ENCODE results near the gene PLEKHO2.
A peak's percentile ranks its signal among the peaks of the same experiment; 100 is the strongest.
"Not testable (repeated sequence)": the region's sequence is repeated elsewhere in the genome, so short reads cannot be mapped to it uniquely, and the experiment has no call there.

Gene PLEKHO2, protein sequence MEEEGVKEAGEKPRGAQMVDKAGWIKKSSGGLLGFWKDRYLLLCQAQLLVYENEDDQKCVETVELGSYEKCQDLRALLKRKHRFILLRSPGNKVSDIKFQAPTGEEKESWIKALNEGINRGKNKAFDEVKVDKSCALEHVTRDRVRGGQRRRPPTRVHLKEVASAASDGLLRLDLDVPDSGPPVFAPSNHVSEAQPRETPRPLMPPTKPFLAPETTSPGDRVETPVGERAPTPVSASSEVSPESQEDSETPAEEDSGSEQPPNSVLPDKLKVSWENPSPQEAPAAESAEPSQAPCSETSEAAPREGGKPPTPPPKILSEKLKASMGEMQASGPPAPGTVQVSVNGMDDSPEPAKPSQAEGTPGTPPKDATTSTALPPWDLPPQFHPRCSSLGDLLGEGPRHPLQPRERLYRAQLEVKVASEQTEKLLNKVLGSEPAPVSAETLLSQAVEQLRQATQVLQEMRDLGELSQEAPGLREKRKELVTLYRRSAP

DNA sequence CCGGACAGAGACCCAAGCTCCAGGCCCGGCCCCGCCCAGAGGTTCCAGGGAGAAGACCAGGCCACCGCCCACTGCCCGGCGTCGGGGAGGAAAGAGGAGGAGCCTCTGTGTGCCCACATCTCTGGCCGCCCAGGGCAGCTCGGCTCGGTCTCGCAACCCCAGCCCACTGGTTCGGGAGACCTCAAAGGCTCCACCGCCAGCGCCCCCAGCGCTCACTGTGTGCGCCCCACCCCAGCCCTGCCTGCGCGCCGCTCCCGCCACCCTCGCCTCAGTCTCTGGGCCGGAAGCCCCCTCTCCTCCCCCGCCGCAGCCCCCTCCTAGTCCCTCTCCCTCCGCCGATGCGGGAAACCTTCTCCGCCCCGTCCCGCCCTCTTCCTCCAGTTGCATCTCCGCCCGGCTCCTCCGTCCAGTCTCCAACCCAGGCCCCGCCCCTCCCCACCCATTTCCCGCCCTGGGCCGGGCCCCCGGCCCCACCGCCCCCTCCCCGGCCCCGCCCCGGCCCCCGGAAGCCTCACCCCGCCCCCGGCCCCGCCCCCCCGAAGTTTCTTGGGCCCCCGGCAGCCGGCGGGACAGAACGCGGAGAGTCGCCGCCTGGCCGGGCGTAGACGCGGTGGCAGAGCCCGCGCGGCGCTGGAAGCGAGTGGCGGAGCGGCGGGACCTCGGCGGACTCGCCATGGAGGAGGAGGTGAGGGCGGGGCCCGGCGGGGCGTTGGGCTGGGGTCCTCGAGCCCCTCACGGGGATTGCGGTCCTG lies at the start of gene PLEKHO2:
PLEKHO2 (plus strand) TSS at position 572 of the 752 bp plus-strand sequence; CDS start at position 674, 102 bp downstream.
- peak; percentile 97 for DNase-seq (ENCODE audit: low spot score)

DNA sequence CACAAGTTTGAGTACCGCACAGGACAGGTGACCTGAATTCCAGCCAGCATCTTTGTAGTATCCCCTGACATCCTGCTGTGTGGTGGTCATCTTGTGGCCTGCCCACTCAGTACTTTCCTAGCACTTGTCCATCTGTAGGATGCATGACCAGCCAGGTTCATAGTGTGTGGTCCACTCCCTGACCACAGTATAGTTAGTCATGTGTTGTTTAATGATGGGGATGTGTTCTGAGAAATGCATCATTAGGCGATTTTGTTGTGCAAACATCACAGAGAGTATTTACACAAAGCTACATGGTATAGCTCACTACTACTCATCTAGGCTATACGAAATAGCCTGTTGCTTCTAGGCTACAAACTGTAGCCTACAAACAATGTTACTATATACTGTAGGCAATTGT lies 49.4 kb upstream of the PLEKHO2 start:
- no peak for DNase-seq (ENCODE audit: low spot score)

DNA sequence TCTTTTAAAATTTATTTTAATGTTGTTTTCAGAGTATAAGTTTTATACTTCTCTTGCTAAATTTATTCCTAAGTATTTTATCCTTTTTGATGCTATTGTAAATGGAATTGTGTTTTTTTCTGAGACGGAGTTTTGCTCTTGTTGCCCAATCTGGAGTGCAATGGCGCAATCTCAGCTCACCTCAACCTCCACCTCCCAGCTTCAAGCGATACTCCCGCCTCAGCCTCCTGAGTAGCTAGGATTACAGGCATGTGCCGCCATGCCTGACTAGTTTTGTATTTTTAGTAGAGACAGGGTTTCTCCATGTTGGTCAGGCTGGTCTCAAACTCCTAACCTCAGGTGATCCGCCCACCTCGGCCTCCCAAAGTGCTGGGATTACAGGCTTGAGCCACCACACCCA lies 46.4 kb upstream of the PLEKHO2 start:
- DNase-seq (ENCODE audit: low spot score), result not testable (repeated sequence)

DNA sequence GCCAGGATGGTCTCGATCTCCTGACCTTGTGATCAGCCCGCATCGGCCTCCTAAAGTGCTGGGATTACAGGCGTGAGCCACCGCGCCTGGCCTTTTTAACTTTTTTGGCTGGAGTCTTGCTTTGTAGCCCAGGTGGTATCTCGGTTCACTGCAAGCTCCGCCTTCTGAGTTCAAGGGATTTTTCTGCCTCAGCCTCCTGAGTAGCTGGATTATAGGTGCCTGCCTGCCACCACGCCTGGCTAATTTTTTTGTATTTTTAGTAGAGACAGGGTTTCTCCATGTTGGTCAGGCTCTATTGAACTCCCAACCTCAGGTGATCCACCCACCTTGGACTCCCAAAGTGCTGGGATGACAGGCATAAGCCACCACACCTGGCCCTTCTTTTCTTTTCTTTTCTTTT lies 45.8 kb upstream of the PLEKHO2 start:
- not testable (repeated sequence) for DNase-seq (ENCODE audit: low spot score)

DNA sequence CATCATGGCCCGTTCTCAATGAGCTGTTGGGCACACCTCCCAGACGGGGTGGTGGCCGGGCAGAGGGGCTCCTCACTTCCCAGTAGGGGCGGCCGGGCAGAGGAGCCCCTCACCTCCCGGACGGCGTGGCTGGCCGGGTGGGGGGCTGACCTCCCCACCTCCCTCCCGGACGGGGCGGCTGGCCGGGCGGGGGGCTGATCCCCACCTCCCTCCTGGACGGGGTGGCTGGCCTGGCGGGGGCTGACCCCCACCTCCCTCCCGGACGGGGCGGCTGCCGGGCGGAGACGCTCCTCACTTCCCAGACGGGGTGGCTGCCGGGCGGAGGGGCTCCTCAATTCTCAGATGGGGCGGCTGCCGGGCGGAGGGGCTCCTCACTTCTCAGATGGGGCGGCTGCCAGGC lies 42.8 kb upstream of the PLEKHO2 start:
- not testable (repeated sequence) for DNase-seq (ENCODE audit: low spot score)

DNA sequence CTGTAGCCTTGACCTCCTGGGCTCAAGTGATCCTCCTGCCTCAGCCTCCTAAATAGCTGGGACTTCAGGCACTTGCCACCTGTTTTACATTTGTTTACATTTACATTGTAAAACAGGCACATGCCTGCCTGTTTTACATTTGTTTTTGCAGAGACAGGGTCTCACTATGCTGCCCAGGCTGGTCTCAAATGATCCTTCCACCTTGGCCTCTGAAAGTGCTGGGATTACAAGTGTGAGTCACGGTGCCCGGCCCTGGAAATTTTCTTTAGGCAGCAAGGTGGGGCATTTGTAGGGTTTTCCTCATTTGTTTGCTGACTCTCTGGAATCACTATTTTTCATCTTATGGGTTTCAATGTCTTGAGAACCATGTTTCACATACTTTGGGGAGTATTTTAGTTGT lies 41.2 kb upstream of the PLEKHO2 start:
- no peak for DNase-seq (ENCODE audit: low spot score)

DNA sequence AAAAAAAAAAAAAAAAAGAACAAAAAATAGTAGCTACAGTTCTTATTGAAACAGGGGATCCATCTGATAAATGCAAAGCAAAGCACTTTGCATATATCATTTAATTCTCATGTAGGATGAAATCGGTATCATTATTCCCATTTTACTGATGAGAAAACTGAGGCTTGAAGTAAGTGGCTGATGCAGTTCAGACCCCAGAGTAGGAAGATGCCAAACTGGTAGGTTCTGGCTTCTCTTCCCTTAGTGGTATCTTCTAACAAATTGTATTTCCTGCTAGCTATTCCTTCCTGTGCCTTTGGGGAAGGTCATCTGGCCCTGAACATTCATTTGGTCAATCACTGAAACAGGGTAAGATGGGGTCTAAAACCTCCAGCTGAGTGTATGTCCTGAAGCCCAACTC lies 38.2 kb upstream of the PLEKHO2 start:
- DNase-seq (ENCODE audit: low spot score), result no peak

DNA sequence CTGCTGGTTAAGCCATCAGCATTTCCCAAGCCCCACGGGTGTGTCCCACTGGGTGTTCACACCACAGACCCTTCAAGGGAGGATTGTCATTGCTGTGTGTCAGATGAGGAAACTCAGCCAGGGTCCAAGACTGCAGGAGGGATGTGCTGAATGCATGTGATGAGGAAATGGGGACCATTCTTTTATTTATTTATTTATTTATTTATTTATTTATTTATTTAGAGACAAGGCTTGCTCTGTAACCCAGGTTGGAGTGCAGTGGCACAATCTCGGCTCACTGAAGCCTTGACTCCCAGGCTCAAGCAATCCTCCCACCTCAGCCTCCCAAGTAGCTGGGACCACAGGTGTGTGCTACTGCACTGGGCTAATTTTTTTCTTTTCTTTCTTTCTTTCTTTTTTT lies 37.1 kb upstream of the PLEKHO2 start:
- no peak for DNase-seq (ENCODE audit: low spot score)

DNA sequence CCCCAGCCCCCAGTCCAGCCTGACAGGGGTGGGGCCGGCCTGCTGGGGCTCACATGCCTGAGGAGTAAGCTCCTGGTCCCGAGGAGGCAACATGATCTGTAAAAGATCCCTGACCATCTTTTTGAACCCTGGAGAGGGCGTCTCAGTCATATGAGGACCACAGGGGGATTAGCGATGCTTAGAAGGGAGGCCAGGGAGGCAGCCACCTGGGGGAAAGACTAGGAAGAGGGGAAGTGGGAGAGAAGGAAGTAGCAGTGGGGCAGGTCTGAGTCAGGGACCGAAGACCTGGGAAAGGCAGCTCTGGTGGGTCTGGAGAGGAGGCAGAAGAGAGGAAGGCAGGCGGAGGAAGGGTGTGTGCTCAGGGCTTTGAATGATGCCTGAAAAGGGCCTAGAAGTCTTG lies 35.2 kb upstream of the PLEKHO2 start:
- no peak for DNase-seq (ENCODE audit: low spot score)

DNA sequence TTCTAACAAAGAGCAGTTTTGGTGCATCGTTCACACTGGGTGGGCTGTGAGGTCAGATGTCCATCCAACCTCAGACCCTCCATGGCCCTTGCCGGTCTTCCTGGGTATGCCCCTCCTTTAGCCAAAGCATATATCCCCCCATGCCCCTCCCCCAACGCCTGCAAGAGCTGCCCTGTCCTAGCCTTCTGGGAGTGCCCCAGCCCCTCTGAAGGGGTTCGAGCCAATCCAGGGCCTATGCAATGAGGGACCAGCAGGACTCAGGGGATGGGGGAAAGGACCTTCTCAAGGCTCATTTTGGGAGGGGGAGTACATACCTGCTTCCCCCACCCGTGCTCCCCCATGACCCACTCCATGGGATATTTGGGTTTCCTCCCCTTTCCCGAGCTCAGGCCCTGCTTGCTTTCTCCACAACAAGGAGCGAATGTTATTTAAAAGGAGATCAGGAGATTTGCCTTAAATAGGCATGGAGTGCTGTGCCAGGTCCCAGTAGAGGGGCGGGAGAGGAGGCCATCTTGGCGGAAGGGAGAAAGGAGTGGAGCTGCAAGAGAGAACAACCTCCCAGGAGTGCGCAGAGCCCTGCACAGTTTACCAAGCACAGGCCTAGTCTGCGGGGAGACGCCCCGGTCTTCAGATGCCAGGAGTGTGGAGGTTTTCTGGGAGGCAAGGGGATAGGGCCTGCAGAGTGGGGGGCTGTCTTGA lies 34.5 kb upstream of the PLEKHO2 start:
- no peak for DNase-seq (ENCODE audit: low spot score)

DNA sequence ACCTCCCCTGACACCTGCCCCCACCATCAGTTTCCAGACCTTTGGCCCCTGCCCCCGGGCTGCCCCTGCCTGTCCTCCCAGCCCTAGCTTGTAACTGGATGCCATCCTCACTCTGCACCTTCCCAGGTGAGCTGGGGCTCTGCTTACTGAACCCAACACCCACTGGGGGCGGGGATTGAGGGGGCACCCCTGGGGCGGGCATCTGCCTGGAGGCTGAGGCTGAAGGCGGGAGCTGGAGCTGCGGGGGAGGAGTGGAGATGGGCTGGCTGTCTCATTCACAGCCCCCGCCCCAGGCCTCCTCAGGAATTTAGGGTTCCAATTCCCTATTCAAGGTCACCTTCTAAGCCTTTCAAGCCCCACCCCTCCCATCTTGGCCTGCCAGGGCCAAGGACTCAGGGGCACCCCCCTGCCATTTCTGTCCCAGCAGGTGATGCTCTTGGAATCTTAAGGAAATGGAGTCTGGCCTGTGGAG lies 33.9 kb upstream of the PLEKHO2 start:
- no peak for DNase-seq (ENCODE audit: low spot score)

DNA sequence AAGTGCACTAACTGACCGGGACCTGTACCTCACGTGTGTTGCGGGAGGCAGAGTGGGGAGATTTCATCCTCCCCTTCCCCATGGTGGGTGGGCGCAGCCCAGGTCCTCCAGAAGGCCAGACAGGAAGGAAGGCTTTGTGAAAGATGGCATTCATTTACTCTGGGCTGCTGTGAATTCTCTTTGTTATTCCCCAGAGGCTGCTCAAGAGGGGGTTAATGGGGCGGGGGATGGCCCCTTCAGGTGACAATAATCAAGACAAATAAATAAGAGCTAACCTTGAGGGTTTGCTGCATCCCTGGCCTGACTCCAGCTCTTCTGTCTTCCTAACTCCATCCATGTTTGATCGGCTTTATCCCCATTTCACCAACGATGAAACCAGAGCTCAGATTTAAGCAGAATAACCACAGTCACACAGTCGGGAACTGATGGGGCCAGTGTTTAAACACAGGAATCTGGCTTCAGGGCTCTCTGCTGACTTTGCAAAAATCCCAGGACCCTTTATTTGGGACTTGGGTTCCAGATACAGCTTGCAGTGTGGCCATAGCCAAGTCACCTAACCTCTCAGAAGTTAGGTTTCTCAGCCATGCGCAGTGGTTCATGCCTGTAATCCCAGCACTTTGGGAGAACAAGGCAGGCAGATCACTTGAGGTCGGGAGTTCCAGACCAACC lies 32.8 kb upstream of the PLEKHO2 start:
- DNase-seq (ENCODE audit: low spot score), result no peak

DNA sequence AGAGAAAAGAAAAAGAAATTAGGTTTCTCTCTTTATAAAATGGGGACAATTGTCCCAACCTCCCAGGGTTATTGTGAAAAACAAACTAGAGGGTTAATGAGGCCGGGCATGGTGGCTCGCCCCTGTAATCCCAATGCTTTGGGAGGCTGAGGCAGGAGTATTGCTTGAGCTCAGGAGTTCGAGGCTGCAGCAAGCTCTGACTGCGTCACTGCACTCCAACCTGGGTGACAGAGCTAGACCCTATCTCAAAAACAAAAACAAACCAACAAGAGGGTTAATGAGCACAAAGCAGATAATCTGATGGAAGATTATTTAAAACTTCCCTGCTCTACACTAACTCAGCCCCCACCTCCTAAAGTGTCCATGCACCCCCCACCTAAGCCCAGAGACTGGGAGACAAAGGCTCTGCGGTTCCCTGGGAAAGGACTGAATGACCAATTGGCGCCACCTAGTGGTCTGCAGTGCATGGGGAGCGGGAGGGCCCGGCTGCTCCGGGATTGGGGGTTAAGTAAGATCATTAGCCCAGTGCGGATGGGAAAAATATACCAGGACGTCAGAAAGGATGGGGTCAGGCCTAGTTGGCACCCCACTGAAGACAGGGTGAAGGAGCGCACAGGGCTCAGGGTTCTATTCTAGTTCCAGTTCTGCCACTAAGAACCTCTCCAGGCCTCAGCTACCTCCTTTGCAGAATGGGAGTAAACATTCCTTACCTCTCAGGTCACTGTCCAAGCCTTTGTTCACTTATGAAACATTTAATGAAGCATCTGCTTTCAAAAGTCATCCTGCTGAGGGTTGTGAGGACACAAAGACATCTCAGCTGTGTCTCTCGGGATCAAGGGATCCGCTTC lies 31.8 kb upstream of the PLEKHO2 start:
- DNase-seq (ENCODE audit: low spot score), result peak; percentile 89

DNA sequence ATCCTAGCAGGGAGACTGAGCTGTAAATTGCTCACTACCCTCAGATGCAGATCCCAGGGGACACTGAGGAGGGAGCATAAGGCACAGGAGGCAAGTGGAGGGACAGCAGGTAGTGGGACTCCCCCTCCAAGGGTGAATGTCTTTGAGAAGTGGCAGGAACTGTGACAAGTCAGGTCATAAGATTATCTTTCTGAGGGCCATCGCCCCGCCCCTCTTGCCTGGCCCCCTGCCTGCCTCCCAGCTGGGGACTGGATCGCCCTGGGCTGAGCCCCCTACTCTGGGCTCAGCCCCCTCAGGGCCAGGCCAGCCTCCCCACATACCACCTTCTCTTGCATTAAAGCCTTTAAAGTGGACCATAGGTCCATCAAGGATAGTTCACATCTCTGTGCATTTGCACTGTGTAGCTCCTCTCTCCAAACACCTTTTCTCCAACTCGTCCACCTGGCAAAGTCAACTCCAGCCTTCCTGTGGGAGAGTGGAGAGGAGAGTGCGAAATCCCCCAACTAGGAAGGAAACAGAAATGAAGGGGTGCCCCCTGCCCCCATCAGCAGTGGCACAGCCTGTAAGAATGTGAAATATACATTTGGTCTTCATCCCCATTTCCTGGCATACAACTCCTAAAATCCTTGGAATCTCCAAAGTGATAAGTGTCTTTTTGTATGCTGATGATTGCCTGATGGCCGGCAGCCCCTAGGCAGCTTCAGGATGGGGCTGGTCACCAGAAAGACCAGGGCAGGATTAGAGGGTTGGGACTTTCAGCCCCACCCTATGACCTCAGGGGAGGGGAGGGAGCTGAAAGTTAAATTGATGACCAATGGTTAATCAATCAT lies 31.0 kb upstream of the PLEKHO2 start:
- DNase-seq (ENCODE audit: low spot score), result no peak

DNA sequence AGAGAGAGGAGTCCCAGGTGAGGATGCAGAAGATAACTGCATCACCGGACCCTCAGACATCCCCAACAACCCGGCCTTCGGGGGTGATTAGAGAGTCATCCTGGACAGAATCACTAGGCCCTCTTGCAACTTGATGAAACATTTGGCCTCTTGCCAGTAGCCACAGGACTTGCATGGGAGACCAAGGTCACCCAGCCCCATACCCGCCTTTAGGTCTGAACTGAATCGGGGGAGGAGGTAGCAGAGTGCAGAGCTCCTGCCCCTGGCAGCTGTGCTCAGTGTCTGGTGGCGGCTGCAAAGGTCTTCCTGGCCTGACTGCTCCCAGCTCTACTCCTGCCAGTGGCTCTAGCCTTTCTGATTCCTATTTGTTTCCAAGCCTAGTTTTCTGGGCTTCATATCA lies 28.6 kb upstream of the PLEKHO2 start:
- no peak for DNase-seq (ENCODE audit: low spot score)

DNA sequence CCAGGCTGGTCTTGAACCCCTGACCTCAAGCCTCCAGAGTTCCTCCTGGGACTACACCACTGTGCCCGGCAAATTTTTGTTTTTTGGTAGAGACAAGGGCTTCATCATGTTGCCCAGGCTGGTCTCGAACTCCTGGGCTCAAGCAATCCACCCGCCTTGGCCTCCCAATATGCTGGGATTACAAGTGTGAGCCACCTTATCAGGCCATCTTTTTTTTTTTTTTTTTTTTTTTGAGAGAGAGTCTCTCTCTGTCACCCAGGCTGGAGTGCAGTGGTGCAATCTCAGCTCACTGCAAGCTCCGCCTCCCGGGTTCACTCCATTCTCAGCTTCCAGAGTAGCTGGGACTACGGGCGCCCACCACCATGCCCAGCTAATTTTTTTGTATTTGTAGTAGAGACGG lies 27.4 kb upstream of the PLEKHO2 start:
- not testable (repeated sequence) for DNase-seq (ENCODE audit: low spot score)

DNA sequence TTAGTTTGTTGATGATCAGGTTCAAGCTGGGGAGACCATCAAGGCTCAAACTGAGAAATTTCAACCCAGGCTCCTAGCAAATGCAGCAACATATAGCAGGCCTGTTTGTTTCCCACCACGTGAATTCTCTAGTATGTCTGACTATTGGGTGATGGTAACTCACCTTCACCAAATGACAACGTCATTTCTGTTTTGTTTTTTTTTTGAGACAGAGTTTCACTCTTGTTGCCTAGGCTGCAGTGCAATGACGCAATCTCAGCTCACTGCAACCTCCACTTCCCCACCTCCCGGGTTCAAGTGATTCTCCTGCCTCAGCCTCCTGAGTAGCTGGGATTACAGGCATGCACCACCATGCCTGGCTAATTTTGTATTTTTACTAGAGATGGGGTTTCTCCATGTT lies 26.8 kb upstream of the PLEKHO2 start:
- DNase-seq (ENCODE audit: low spot score), result not testable (repeated sequence)

DNA sequence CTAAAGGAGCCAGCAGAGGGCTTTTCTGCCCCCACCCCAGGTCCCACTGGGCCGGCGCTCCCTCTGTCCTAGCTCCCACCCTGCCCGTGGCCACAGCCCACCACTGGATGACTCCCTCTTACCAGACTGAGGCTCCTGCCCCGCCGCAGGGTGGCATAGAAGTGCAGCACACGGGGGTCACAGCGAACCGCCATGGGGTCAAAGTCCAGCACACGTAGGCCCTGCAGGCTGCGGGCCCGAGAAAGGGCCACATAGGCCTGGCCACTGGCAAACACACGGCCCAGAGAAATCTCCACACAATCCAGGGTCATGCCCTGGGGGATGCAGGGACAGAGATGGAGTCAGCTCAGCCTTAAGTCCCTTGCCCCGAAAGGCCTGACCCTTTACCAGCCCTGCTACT lies 25.3 kb upstream of the PLEKHO2 start:
- no peak for DNase-seq (ENCODE audit: low spot score)

DNA sequence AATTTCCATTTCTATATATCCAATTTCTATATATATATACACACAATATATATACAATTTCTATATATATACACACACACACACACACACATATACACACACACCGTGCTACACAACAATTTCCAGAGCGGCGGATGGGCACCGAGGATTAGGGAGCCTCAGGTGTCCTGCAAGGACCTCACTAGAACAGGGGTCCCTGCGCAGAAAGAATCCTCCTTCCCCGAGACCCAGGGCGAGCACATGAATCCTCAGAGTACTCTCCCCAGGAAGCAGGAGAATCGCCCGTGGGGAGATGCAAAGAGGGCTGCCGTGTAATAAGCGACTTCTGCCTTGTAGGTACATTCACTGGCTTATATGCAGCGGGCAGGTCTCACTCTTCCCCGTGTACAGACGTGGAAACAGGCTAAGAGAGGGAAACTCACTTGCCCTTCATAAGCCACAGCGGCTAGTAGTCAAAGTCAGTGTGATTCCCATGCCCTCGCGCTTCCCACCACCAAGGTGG lies 16.7 kb upstream of the PLEKHO2 start:
- DNase-seq (ENCODE audit: low spot score), result no peak

Data from AG08396 (cell line).